ENCODE results near the gene FGF1. TPM values are rescaled to one million over a fixed set of nuclear protein-coding genes. Genes with fewer than 3 reads are reported as not detected.

The FGF1 gene
- total RNA-seq, 1 experiment from 2014 or later = 3.2 TPM

GRCh38 chr5:142690667-142691066, 4.8 kb upstream of the FGF1 start:
- Histone ChIP-seq H2BK12ac (ENCODE audit: insufficient read length, low read depth, low read length) (no peak overlapping the region), H3K23me2 (ENCODE audit: insufficient read length, low read depth, low read length, poor library complexity, severe bottlenecking) (no peaks in the 10 kb centered on the region), H3K4ac (ENCODE audit: low read depth, low read length) (no peak overlapping the region), H3K9ac (ENCODE audit: extremely low read depth, insufficient read length, low read length) (no peak overlapping the region), H2BK120ac (ENCODE audit: low read depth, low read length, poor library complexity, severe bottlenecking) (no peak overlapping the region), H3K4me2 (ENCODE audit: insufficient read depth, insufficient read length, low read length) (no peak overlapping the region), H4K5ac (ENCODE audit: insufficient read length, low read depth, low read length) (no peak overlapping the region), H3K27ac (ENCODE audit: insufficient read length, low read depth, low read length) (no peak overlapping the region), H4K20me1 (ENCODE audit: control insufficient read depth, insufficient read depth, insufficient read length) (no peaks in the 10 kb centered on the region), H3K79me2 (ENCODE audit: insufficient read depth, low read length) (no peaks in the 10 kb centered on the region), H3T11ph (ENCODE audit: low read length) (no peak overlapping the region), H3K79me1 (ENCODE audit: insufficient read depth, low read depth, low read length, poor library complexity, severe bottlenecking) (no peaks in the 10 kb centered on the region), H2AFZ (ENCODE audit: low read length) (no peak overlapping the region), H4K91ac (ENCODE audit: insufficient read length, low read depth, low read length) (no peak overlapping the region), H3K56ac (ENCODE audit: insufficient read length, low read depth, low read length) (no peak overlapping the region), H3K4me1 (ENCODE audit: insufficient read depth, low read length) (peaks cover 3% of the 10 kb centered on the region; the same call in 1 of the 2 replicates), H3K27me3 (ENCODE audit: insufficient read depth, low read length) (no peaks in the 10 kb centered on the region), H2BK15ac (ENCODE audit: low read depth, low read length) (no peak overlapping the region), H3K14ac (ENCODE audit: insufficient read depth, low read length) (no peak overlapping the region), H3K18ac (ENCODE audit: insufficient read length, low read depth, low read length) (no peak overlapping the region), H3K23ac (ENCODE audit: insufficient read length, low read depth, low read length) (no peak overlapping the region), H3K9me3 (ENCODE audit: control insufficient read depth, low read depth, low read length) (no peaks in the 10 kb centered on the region), H2AK5ac (ENCODE audit: insufficient read length, low read length) (no peak overlapping the region), H2BK20ac (ENCODE audit: low read depth, low read length, poor library complexity, severe bottlenecking) (no peak overlapping the region), H4K8ac (replicated peaks; ENCODE audit: insufficient read length, low read depth, low read length) (no peak overlapping the region), H2BK5ac (ENCODE audit: insufficient read length, low read length) (no peak overlapping the region)
- H3K9me3 Mint-ChIP-seq = peaks cover 0 to 3% of the 10 kb centered on the region in 2 experiments; a peak in 1 of 5 replicates
- TF ChIP-seq CTCF (conservative IDR thresholded peaks at IDR 0.05) = no peak
- no peak overlapping the region for H3K4me3 Mint-ChIP-seq
- no peaks in the 10 kb centered on the region for H3K27me3 Mint-ChIP-seq (ENCODE audit: low read depth)
- 100% methylated on average over 1 of the region's 4 CpGs for WGBS (ENCODE audit: extremely low coverage, insufficient read length, low lambda C conversion rate)
- peaks cover 0 to 3% (median 0%) of the 10 kb centered on the region in 3 experiments; a peak in 1 of 7 replicates for H3K36me3 Mint-ChIP-seq (ENCODE audit: insufficient read depth in 1 of 3, low read depth in 3 of 3)
- H3K4me1 Mint-ChIP-seq = peaks cover 28 to 32% of the 10 kb centered on the region in 2 experiments
- peak overlapping the region in 1 of 3 experiments; percentile 13; a peak in 2 of 7 replicates for H3K27ac Mint-ChIP-seq
- no peak for DNase-seq
